BJ (cell line): ENCODE measurements around the gene B3GALT2. TPM values are rescaled to one million over a fixed set of nuclear protein-coding genes. Genes with fewer than 3 reads are reported as not detected.

Source experiments
- CTCF ChIA-PET: fragments of 350-600 bp; formaldehyde crosslinking; extraction: SDS; loops from one replicate; lab custom pipeline; 2021; ENCODE audit warnings: antibody characterized with exemption, inconsistent platforms; lab: Yijun Ruan, JAX
- POLR2A ChIA-PET: fragments of 300-600 bp; sonication (Branson Sonifier 250); formaldehyde crosslinking; extraction: SDS; loops from one replicate; lab custom pipeline; 2021; ENCODE audit warnings: antibody characterized with exemption; lab: Charles Lee
- DNase-seq: peaks from one replicate; pipeline ENCODE4 v3.0.0-alpha.2; 2011; ENCODE audit warnings: low read depth
- H3K27me3 ChIP-seq: 2 replicates; pipeline ENCODE4 v1.6.0; 2011; ENCODE audit warnings: low read length; ENCODE audit not compliant: control insufficient read depth, insufficient read depth
- H3K36me3 ChIP-seq: 2 replicates; pipeline ENCODE4 v1.5.1; 2011; ENCODE audit warnings: low read length; ENCODE audit not compliant: control insufficient read depth, insufficient read depth
- H3K4me3 ChIP-seq: 2 replicates; pipeline ENCODE4 v1.5.1; 2011; ENCODE audit warnings: low read depth, mild to moderate bottlenecking, control low read depth, low read length
- polyA plus RNA-seq: library from polyadenylated mRNA; depleted of rRNA; stranded (reverse); fragments of >200 nt; gene quantifications from 2 replicates; pipeline ENCODE4 v1.2.3, GENCODE V29; 2011
- TF ChIP-seq, protein P1 (sequence below): IDR thresholded peaks from 2 replicates; pipeline ENCODE4 v1.5.1; 2011; ENCODE audit warnings: low read depth, mild to moderate bottlenecking, control low read depth, inconsistent platforms, low read length, moderate library complexity; ENCODE audit not compliant: insufficient read depth

The B3GALT2 gene
- polyA plus RNA-seq, 1 experiment, result 1.5 TPM

DNA sequence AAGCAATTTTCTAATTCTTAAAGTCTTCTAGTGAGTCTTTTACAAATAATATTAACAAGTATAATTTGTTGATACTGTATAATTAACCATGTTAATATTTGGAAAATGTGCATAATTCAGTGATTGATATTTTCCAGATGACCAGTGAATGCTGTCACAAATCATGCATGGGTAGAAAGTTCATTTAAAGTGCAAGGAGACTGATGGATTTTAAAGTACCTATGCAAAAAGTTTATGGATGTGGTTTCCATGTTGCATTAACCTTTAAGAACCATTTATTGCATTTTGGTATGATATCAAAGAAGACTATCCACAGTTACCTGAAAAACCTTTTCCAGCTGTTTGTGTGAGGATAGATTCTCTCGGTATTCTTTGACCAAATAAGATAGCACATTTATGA is 41.4 kb downstream of the B3GALT2 start:
- H3K36me3 ChIP-seq, result peaks cover 4% of the 10 kb centered on the region
- no peaks in the 10 kb centered on the region for H3K27me3 ChIP-seq
- ChIA-PET POLR2A (interaction anchor here (0.7 kb wide), 1 partner anchor 980 kb away, joined by 3 read pairs; no protein-coding TSS in a partner anchor), CTCF (no interaction called here)
- no peak overlapping the region for H3K4me3 ChIP-seq
- TF ChIP-seq, protein P1, sequence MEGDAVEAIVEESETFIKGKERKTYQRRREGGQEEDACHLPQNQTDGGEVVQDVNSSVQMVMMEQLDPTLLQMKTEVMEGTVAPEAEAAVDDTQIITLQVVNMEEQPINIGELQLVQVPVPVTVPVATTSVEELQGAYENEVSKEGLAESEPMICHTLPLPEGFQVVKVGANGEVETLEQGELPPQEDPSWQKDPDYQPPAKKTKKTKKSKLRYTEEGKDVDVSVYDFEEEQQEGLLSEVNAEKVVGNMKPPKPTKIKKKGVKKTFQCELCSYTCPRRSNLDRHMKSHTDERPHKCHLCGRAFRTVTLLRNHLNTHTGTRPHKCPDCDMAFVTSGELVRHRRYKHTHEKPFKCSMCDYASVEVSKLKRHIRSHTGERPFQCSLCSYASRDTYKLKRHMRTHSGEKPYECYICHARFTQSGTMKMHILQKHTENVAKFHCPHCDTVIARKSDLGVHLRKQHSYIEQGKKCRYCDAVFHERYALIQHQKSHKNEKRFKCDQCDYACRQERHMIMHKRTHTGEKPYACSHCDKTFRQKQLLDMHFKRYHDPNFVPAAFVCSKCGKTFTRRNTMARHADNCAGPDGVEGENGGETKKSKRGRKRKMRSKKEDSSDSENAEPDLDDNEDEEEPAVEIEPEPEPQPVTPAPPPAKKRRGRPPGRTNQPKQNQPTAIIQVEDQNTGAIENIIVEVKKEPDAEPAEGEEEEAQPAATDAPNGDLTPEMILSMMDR, result no peak
- no peak for DNase-seq

DNA sequence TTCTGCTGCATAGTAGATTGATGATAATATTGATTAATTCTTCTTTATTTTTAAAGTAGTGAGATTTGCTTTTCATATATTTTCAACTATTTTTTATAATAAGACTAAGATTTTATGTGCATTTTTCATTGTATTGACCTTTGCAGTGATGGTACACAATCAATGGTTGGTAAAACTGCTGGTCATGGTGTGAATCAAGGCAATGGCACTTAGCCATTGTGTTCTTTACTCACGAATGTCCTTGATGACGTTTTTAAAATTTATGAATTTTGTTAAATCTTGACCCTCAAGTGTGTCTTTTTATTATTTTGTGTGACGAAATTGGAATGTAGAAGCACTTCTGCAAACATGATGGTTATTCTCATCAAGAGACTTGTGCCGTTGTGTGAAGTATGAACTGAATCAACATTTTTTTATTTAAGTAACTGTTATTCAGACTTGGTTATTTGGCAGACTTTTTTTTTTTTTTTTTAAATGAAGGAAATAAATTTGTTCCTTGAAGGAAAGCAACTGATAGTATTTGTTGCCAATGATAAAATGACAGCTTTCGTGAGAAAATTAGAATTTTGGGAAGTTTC is 42.0 kb downstream of the B3GALT2 start:
- Histone ChIP-seq H3K4me3 (no peak overlapping the region), H3K36me3 (peaks cover 3% of the 10 kb centered on the region), H3K27me3 (no peaks in the 10 kb centered on the region)
- ChIA-PET CTCF (no interaction called here), POLR2A (no interaction called here)
- TF ChIP-seq, protein P1, result no peak
- no peak for DNase-seq

DNA sequence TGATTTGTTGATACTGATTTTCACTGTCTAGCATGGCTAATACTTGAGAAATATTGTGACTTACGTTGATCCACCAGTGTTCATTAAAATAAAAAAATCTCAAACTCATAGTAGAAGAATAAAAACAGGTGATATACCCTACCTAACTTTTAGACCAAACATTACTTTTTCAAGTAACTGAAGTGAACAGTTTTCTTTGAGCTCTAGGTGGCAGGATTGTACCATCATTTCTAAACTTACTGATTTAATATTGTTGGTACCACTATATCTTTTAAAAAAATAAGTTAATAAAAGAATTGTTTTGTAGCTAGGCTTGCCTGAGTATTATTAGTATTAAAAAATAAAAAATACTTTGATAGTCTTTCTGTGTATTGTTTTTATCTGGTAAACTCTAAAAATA is 43.1 kb downstream of the B3GALT2 start:
- Histone ChIP-seq H3K4me3 (no peak overlapping the region), H3K36me3 (peaks cover 1% of the 10 kb centered on the region), H3K27me3 (no peaks in the 10 kb centered on the region)
- ChIA-PET POLR2A (interaction anchor here (0.6 kb wide), 1 partner anchor 15 kb away, joined by 9 read pairs; no protein-coding TSS in a partner anchor), CTCF (interaction anchor here (0.7 to 1.5 kb wide), 4 partner anchors 10 to 1862 kb away, joined by 3 to 4 read pairs (median 4); no protein-coding TSS in a partner anchor)
- TF ChIP-seq, protein P1, result peak; percentile 33; the same call in 1 of the 2 replicates
- no peak for DNase-seq

DNA sequence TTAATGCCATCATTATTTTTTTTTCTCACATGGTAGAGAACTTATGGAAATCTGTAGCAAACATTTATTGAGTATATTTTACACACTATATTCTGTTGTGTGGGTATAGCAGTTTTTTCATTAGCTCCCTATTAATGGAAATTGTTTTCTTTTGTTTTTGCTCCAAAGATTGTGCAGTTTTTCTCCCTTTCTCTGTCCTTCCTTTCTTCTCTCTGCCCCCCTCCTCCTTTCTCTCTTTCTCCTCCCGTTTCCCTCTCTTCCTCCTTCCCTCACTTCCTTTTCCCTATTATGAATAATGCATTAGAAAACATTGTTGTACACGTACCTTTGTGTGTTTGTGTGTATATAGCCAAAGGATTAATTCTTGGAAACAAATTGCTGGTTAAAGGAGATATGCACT is 44.0 kb downstream of the B3GALT2 start:
- no peak for DNase-seq
- no peaks in the 10 kb centered on the region for H3K27me3 ChIP-seq
- H3K36me3 ChIP-seq, result peaks cover 1% of the 10 kb centered on the region
- TF ChIP-seq, protein P1, result no peak
- ChIA-PET CTCF (interaction anchor here (0.7 to 1.5 kb wide), 4 partner anchors 9 to 1863 kb away, joined by 3 to 4 read pairs (median 4); partner anchors contain the start of gene GLRX2), POLR2A (interaction anchor here (0.6 to 0.7 kb wide), 2 partner anchors 14 to 28 kb away, joined by 4 to 9 read pairs; no protein-coding TSS in a partner anchor)
- H3K4me3 ChIP-seq, result no peak overlapping the region

DNA sequence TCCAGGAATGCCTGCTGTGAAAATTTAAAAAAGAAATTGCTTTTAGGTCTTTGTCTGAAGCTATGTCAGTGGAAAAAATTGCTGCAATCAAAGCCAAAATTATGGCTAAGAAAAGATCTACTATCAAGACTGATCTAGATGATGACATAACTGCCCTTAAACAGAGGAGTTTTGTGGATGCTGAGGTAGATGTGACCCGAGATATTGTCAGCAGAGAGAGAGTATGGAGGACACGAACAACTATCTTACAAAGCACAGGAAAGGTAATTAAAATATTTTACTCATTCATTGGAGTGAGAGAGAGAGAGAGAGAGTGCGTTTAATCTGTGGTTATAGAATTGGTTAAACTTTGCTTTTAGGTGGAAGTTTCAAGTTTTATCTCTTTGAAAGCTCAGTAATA is 44.6 kb downstream of the B3GALT2 start:
- H3K4me3 ChIP-seq, result no peak overlapping the region
- ChIA-PET CTCF (interaction anchor here (0.7 to 1.1 kb wide), 2 partner anchors 36 to 644 kb away, joined by 3 to 4 read pairs; partner anchors contain the start of gene GLRX2), POLR2A (interaction anchor here (0.7 kb wide), 1 partner anchor 29 kb away, joined by 4 read pairs; no protein-coding TSS in a partner anchor)
- H3K27me3 ChIP-seq, result no peaks in the 10 kb centered on the region
- DNase-seq, result no peak
- TF ChIP-seq, protein P1, result no peak
- peaks cover 1% of the 10 kb centered on the region for H3K36me3 ChIP-seq
